ENCODE data around the gene AGFG2.
"Not testable (repeated sequence)": the region's sequence is repeated elsewhere in the genome, so short reads cannot be mapped to it uniquely, and the experiment has no call there.

The AGFG2 gene

DNA sequence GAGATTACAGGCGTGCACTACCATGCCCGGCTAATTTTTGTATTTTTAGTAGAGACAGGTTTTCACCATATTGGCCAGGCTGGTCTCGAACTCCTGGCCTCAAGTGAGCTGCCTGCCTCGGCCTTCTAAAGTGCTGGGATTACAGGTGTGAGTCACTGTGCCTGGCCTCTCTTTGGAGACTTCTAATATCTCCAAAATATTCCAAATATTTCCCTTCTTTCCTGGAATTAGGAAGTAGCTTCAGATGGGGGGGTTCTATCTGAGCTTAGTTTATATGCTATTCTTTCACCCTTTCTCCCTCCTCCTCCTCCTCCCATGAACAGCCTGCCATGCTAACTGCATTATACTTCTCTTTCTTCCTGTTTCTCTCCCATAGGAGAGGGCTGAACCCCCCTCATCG, 9.4 kb downstream of the AGFG2 start:
- DNase-seq (ENCODE audit: low spot score), result not testable (repeated sequence)

GRCh38 chr7:100552532-100552931, 13.5 kb downstream of the AGFG2 start:
- DNase-seq (ENCODE audit: low spot score), result no peak

- no peak for DNase-seq (ENCODE audit: low spot score)
Observed at GRCh38 chr7:100553032-100553431, 14.0 kb downstream of the AGFG2 start.

GRCh38 chr7:100555701-100556100, 16.7 kb downstream of the AGFG2 start:
- DNase-seq (ENCODE audit: low spot score), result no peak

DNA sequence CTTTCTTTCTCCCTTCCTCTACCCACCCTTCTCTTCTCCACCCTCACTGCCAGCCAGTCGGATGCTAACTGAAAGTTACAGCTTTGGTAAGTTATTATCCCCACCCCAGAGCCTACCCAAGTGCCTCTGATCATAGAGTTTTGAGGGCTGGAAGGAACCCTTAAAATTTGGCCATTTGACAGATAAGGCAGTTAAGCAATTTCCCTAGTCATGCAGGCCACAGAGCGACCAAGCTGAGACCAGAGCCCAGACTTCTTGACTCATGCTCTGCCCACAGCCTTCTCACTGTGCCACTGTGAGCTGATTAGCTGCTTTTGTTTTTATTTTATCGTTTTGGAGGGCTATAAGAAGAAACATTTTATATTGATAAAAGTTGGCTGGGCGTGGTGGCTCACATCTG, 17.5 kb downstream of the AGFG2 start:
- DNase-seq (ENCODE audit: low spot score), result peak; percentile 69

GRCh38 chr7:100559127-100559526, 20.1 kb downstream of the AGFG2 start:
- DNase-seq (ENCODE audit: low spot score), result no peak

- DNase-seq (ENCODE audit: low spot score), result no peak
Observed at GRCh38 chr7:100561491-100562194, 22.6 kb downstream of the AGFG2 start.

- no peak for DNase-seq (ENCODE audit: low spot score)
Observed at GRCh38 chr7:100562195-100563099, 23.4 kb downstream of the AGFG2 start.

GRCh38 chr7:100563100-100563564, 24.1 kb downstream of the AGFG2 start:
- no peak for DNase-seq (ENCODE audit: low spot score)

GRCh38 chr7:100563809-100564400, 24.9 kb downstream of the AGFG2 start:
- peak; percentile 81 for DNase-seq (ENCODE audit: low spot score)

DNA sequence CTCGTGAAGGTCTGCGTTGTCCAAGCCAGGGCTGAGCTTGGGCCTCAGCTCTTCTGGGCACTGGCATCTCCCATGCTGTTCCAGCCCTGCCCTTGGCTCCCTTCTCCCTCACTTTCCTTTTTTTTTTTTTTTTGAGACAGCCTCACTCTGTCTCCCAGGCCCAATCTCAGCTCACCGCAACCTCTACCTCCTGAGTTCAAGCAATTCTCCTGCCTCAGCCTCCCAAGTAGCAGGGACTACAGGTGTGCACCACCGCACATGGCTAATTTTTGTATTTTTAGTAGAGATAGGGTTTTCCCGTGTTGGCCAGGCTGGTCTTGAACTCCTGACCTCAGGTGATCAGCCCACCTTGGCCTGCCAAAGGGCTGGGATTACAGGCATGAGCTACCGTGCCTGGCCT, 25.4 kb downstream of the AGFG2 start:
- not testable (repeated sequence) for DNase-seq (ENCODE audit: low spot score)

DNA sequence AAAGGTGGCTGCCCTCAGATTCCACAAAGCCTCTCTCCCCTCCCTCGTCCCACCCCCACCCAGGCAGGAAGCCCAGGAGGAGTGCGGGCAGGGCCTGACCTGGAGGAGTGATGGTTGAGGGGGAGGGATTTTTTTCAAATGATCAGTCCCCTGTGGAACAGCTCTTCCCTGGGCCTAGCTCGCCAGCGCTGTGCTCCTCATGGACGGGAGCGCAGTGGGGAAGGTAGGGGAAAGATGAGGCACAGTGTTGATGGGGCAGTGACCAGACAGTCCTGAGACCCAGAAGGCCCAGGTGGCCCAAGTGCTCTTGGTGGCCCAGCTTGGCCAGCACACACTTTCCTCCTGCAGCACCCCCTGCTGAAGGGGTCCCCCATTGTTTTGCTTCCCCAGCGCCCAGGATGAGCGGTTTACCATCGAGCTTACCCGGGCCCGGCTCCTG, 26.1 kb downstream of the AGFG2 start:
- no peak for DNase-seq (ENCODE audit: low spot score)

DNA sequence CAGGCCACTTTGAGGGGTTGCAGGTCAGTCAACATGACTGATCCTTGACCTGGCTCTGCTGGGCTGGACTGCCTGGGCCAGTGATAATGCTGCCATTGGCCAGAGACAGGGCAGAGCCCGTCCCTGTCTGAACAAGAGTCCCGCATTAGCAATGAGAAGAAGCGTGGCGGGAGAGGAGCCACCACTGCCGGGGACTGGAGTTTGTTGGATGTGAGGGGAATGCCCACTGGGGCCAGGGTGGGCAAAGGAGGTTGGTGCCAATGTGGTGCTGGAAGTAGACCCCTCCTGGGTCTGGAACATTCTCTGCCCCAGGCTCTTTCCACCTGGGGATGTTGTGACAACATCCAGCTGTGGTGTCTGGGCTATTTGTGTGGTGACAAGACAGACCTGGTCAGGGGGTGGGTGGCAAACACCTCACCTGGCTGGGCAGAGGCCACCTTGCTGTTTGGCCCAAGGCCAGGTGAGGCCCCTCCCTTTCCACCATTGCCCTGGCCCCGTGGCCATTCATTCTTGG, 27.1 kb downstream of the AGFG2 start:
- no peak for DNase-seq (ENCODE audit: low spot score)

GRCh38 chr7:100567031-100567730, 28.2 kb downstream of the AGFG2 start:
- DNase-seq (ENCODE audit: low spot score), result no peak

DNA sequence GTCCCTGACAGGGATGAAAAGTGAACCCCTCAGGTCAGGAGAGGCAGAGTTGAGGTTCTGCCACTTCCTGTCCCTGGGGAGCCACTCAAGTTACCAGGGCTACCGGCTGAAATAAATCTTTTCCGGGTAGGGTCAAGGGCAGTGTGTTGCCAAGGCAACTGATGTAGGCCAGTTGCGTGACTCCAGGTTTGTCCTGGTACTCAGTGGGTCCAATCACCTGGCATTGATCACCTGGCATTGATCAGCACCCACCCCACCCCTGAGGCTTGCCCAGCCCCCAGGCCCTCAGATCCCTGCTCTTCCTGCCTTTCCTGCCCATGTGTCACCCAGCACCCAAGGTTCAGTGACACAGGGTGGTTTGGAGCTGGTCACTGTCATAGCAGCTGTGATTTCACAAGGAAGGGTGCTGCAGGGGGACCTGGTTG, 28.8 kb downstream of the AGFG2 start:
- DNase-seq (ENCODE audit: low spot score), result no peak

- DNase-seq (ENCODE audit: low spot score), result no peak
Observed at GRCh38 chr7:100568176-100568895, 29.3 kb downstream of the AGFG2 start.

DNA sequence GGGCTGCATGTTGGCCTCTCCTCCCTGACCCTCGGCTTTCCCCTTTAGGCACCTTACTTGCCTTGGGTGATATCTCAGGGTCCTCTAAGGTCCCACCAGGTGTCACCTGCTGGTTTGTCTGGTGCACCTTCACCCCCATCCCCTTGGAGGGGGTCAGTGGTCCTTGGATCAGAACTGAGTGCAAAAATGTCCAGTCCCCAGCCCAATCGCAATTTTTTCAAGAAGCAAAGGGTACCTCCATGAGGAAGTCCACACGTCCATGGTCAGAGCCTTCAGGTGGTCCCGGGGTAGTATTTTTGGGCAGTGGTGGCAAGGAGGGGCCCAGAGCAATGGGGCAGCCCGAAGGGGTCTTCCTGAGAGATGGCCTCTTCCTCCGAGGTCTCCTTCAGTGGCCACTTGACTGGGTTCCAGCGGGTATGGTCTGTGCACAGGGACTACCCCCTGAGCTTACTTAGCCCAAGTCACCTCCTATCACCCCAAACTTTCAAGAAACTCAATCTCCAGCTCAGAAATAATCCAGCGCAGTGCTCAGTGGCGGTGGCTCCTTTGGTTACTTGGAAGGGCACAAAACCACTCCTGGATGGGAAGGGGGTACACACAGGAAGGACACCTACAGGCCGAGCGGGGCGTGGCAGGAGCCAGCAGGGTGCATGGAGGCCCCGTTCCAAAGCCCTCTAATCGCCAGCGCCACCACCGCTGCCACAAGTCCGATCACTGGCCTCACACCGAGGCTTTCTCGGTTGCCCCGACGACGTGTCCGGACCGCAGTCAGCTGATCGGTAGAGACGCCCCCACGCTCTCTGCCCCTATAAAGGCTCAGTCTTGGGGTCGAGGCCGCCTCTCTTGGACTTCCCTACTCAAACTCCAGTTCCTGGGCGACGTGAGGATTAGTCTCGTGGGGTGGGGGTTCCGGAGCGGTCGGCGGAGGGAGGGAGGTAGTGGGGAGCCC, 30.2 kb downstream of the AGFG2 start:
- DNase-seq (ENCODE audit: low spot score), result peak; percentile 46

DNA sequence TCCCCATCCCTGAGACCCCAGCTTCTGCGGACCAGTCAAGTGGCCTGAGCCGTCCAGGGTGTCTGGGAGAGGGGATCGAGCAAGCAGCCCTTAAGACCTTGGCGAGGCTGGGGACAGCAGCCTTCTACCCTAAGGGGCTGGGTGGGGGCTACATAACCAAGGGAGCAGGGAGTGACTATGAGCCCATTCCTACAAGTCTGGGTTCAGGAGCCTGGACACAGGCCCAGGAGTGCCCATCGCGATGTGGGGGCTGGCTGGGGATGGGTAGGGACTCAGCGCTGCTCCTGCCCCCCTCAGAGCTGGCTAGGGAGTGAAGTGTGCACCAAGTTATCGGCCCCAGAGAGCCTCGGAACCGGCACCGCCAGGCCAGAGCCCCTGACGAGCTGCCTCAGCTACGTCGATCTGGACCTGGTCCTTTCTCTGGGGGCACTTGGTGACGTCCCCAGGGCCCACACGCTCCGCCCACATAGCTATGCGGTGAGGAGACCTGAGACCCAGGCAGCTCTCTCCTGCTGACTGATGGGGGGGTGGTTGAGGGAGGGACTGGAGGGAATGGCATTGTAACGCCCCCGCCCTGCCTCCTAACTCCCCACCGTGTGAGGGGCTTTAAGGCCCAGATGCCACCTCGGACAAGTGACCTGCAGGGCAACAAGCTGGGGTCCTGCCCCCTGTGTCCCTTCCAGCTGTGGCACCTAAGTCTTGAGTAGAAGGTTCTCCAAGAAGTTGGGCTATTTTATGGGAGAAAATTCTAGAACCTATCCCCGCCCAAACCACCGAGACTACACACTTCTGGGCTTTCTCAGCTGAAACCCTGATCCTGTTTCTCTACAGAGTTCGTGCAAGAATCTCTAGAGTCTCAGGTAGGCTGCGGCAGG, 32.2 kb downstream of the AGFG2 start:
- DNase-seq (ENCODE audit: low spot score), result no peak

GRCh38 chr7:100571829-100572116, 32.8 kb downstream of the AGFG2 start:
- DNase-seq (ENCODE audit: low spot score), result no peak

Data from hematopoietic multipotent progenitor cell treated with erythropoietin and hydrocortisone succinate and interleukin-3 and kit ligand, for 15 days (in vitro differentiated cells).